Measurements from ENCODE around the gene TSPEAR.

Gene TSPEAR

DNA sequence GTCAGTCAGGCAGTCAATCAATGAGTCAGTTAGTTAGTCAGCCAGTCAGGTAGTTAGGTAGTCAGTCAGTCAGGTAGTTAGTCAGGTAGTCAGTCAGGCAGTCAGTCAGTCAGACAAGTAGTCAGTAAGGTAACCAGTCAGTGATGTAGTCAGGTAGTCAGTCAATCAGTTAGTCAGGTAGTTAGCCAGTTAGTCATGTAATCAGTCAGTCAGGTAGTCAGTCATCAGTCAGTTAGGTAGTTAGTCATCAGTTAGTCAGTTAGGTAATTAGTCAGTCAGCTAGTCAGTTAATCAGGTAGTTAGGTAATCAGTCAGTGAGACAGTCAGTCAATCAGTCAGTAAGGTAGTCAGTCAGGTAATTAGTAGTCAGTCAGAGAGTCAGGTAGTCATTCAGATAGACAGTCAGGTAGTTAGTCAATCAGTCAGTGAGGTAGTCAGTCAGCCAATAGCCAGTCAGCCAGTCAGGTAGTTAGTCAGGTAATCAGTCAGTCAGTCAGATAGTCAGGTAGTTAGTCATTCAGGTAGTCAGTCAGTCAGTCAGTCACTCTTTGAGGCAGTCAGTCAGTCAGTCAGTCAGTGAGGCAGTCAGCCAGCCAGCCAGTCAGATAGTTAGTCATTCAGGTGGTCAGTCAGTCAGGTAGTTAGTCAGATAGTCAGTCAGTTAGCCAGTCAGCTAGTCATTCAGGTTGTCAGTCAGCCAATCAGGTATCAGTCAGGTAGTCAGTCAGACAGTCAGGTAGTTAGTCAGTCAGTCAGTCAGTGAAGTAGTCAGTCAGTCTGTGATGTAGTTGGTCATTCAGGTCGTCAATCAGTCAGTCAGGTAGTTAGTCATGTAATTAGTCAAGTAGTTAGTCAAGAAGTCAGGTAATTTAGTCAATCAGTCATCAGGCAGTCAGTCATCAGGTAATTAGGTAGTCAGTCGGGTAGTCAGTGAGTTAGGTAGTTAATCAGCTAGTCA is 186.7 kb downstream of the TSPEAR start:
- DNase-seq = peak; percentile 16

DNA sequence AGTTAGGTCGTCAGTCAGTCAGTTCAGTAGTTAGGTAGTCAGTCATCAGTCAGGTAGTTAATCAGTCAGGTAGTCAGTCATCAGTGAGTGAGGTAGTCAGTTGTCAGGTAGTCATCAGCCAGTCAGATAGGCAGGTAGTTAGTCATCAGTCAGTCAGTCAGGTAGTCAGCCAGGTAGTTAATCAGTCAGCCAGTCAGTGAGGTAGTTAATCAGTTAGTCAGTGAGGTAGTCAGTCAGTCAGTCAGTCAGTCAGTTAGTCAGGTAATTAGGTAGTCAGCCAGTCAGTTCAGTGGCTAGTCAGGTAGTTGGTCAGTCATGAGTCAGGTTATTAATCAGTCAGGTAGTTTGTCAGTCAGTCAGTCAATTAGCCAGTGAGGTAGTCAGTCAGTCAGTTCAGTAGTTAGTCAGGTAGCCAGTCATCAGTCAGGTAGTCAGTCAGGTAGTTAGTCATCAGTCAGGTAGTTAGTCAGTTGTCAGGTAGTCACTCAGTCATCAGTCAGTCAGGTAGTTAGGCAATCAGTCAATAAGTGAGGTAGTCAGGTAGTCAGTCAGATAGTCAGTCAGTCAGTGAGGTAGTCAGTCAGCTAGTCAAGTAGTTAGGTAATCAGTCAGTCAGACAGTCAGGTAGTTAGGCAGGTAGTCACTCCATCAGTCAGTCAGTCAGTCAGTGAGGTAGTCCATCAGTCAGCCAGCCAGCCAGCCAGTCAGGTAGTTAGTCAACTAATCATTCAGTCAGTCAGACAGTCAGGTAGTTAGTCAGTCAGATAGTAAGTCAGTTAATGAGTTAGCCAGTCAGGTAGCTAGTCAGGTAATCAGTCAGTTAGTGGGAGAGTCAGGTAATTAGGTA is 187.6 kb downstream of the TSPEAR start:
- peak; percentile 20 for DNase-seq

DNA sequence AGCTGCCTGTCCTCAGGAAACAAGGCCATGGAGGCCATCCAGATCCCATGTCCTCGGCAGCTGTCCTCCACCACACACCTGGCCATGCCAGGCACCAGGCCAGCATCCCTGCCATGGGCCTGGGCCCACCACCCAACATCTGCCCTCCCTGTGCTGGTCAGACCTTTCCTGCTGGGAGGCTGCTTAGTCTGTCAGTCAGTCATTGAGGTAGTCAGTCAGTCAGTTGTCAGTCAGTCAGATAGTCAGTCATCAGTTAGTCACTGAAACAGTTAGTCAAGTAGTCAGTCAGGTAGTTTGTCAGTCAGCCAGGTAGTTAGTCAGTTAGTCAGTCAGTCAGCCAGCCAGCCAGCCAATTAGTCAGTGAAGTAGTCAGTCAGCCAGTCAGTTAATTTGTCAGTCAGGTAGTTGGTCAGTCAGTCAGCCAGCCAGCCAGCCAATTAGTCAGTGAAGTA is 188.6 kb downstream of the TSPEAR start:
- DNase-seq = no peak

DNA sequence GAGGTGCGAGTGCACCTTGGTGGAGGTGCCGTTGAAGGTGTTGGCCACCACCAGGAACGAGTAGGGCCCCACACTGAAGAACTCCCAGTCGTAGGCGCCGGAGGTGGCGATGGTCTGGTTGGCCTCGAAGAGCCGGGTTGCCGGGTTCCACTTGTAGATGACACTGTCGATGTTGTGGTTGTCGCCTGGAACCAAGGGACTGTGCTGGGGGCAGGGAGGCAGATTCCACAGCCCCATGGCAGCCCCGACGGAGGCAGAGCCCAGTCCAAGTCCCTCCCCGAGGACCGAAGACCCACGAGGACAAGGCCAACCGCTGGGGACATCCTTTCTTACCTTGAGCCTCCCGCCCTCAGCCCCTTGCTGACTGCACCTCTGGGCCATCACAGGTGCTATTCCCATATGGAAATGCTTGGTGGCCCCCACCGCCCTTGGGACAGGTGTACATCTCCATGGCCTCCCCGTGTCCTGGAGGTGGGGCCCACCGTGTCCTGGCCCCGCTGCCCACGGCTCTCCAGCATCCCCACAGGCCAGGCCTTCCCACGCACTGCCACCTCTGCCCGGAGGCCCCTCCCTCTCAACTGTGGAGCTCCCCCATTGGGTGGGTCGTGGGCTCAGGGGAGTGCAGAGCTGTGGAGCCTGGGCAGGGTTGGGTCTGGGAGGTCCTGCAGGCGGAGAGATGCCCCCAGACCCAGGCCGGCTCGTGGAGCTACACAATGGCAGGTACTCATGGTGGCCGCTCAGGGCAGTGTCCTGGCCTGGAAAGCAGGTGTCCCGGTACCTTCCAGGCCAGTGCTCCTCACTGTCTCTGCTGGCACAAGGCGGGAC is 189.2 kb downstream of the TSPEAR start:
- peak; percentile 52 for DNase-seq

DNA sequence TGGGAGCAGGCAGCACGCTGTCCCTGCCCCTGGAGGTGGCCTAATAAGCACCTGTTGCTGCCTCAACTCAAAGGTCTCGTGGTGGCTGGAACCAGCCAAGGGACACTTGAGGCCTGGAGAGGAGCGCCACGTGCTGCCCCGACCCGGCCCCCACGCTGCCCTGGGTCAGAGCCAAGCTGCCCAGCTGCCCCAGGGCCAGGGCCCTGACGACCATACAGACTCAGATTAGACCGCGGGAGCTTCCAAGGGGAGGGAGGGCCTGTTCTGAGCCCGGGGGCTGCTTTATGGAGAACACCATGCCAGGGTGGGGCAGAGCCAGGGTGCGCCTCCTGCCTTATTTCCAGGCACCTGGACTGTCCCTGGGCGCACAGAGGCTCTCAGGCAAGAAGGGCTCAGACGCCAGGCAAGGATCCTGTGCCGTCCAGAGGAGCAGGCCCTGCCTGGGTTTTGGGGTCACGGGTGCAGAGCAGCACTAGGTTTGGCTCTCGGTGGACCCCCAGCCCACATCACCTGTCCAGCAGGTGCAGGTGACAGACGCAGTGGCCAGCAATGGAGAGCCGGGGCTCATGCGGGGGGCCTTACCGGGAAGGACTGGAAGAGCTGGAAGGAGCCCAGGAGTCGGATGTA is 190.0 kb downstream of the TSPEAR start:
- no peak for DNase-seq

DNA sequence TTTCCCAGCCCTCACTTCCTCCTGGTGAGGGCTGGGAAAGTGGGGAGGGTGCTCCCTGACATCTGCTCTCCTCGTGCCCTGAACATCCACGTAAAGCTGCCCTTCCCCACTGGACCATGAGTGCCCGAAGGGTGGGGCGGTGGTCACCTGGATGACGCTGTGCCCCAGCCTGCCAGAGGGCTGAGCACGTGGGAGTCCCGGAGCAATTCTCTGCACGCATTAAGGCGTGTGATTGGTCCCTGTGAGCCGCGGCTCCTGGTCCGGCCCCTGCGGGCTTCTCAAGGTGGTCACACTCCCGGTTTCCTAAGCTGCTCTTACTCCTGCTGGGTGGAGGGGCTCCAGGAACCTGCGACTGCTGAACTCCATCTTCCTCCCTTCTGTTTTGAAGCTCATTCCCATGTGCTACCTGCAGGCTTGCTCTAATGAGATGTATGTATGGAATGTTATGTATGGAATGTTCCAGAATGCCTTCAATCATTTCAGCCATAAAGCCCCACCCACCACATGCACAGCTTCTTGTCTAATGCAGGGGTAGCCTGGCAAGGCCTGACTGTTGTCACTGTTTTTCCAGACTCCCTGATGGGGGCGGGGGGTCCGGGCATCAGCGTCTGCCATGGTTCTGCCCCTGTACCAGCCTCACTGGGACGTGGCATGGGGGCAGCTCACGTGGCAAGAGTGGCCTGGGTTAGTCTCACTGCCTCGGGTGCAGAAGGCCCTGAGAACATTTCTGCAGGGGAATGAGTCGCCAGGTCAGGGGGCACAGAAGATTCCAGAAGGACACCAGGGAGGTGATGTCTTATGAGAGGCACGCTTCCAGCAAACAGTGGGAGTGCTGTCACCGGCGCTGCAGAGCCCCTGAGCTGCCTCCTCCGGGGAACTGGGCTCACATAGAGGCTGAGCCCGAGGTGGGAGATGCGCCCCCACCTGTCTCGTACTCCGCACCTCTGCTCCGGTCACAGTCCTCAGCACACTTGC is 190.8 kb downstream of the TSPEAR start:
- DNase-seq = no peak

DNA sequence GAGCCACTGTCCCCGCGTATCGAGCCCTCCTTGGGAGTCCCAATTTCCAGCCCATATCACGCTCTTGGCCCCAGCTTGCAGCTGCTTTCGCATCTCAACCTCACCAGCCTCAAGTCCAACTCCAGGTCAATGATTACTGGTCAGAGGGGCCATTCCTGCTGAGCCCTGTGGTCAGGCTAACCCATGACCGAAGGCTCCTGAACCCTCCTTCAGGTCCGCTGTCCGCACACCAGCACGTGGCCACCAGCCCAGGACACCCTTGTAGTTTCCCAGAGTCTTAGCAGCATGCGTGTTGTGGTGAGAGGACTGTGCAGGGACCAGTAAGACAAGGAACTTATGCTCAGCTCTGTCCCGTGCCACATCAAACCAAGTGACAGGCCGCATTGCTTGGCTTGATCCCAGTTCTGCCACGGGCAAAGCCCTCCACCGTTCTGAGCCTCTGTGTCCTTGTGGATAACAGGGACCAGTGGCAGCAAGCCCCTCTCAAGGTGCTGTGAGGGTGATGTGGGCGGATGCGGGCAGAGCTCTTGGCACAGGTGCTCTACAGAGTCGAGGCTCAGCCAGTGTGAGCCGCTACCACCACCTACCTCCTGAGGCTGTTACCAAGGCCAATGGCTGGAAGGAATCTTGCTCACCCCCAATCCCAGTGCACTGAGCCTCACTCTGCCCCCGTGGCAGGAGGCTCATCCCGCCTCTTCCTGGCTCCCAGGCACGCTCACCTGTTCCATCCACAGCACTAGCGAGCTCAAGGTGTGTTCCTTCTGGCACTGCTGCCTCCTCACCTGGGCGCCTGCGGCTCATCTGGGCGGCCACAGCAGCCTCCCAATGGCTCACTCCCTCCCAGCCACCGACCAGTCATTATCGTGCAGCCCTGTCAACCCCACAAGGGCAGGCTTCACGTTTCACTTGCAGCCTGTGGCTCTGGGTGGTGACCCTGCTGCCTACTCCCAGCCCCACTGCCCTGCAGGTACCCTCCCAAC is 191.7 kb downstream of the TSPEAR start:
- DNase-seq = no peak

DNA sequence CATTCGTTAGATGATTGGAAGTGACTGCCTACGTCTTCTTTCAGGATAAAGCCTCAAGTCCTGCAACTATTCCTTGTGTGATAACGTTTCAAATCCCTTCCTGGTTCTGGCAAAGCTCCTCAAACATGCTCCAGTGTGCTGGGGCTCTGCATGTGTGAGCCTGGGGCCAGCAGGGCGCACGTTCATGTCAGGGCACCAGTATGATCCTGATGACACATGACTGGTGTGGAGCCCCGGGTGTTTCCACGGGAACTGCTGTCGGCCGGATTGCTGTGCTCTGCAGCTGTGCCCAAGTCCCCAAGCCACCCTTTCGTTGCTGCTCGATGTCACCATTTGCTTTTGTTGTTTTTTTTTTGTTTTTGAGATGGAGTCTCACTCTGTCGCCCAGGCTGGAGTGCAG is 192.7 kb downstream of the TSPEAR start:
- no peak for DNase-seq

DNA sequence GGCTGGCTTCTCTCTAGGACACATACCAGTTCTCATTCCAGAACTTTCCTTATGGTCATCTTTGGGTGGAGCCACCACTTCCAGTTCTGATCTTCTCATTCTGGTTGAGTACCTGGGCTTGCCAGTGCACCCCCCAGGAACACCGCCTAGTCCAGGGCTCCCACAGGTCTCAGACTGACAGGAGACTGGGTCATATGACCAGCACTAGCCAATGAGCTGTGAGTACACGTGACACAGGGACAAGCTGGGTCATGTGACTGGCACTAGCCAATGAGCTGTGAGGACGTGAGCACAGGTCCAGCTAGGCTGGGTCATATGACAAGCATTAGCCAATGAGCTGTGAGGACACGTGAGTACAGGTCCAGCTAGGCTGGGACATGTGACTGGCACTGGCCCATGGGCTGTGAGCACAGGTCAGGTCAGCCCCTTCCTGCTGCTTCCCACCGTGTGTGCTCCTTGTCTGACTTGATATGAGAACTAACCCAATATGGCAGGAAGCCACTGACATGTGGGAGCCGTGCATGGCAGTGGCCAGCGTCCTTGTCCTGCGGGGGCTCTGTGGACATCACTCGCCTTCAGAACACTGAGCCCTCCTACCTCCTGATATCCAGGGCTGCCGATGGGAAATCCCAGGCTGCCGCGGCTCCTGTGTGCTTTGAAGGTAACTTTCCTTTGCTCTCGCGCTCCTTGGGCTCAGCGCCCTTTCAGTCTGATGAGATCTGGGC is 194.0 kb downstream of the TSPEAR start:
- no peak for DNase-seq

DNA sequence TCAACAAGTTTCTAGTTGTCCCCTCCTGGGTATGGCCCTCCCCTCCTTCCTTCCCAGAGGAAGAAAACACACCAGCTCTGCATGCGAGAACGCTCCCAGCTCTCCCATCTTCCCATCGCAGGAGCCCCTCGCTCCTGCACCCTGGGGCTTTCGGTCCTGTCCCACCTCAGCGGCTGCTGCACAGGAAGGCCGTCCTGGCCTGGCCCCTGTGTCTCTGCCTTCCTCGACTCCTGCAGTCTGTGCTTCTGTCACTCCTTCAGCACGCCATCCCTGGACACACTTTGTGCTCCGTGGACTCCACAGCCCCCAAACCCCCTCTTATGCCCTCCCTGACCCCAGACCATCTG is 194.6 kb downstream of the TSPEAR start:
- no peak for DNase-seq

DNA sequence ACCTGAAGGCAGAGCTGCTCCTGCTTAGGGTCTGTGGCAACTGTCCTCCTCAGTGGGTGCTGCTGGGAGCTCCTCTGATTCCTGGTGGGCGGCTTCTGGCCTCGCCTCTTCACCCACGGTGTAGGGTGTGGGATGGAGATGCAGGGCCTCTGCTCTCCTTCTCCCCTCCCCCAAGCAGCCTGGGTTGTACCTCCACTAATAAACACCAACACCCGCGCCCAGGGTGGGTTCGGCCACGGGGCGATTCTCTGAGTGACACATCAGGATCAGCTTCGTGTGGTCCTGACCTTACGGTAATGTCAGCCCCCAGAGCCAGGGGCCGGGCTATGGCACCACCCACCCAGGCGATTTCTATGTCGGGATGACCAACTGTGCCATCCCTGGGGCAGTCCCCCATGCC is 195.0 kb downstream of the TSPEAR start:
- DNase-seq = no peak

DNA sequence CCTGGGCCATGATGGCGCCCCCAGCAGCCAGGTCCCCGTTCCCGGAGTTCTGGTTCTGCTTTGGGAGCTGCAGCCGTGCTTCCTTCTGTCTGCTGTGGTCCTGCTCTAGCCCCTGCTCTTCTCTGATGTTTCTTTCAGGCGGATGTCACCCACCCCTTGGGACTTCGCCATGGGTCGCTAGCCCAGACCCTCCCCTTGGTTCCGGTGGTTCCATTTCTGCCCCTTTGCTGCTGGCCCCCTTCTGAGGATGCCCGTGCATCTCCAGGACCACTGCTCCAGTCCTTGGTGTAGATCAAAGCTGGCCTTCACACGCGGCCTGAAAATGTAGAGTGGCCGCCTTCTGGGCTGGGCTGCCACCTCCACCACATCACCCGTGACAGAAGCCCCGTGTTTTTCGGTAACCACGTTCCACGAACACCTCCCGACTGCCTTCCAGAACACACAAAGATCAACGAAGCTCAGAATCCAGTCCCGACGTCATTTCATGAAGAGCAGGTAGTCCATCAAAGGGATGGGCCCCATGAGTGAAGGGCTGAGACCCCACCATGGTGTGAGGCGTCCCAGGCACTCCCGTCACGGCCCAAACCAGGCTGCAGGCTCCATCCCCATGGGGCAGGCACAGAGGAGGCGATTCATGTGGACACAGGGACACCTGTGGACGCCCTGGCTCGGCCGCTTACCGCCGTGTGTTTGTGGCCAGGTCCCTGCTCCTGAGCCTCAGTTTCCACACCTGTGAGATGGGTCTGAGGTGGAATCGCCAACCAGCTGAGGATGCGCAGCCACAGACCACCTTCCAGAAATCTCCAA is 195.8 kb downstream of the TSPEAR start:
- no peak for DNase-seq

DNA sequence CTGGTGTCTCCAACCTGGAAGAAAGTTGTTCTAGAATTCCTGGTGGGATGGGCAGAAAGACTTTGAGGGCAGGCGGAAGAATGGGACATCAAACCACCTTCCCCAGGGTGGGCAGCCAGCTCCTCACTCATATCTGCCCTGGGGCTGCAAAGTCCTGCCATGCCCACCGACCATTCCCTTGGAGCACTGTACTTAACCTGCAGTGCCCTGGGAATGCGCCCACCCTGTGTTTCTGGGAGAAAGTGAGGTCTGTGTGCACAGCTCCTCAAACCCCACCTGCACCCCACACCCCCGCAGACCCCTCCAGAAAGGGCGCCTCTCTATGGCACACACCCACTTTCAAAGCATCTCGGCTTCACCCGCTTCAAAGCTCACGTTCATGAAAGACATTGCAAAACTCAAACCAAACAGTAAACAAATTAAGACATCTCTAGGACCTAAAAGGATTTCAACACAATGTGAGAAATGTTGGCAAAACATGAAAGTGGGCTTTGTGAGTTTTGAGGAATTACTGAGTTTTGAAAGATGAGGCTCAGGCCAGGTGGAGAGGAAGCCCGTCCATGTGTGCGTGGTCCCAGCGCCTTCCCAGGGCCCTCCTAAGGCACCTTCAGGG is 196.5 kb downstream of the TSPEAR start:
- no peak for DNase-seq

DNA sequence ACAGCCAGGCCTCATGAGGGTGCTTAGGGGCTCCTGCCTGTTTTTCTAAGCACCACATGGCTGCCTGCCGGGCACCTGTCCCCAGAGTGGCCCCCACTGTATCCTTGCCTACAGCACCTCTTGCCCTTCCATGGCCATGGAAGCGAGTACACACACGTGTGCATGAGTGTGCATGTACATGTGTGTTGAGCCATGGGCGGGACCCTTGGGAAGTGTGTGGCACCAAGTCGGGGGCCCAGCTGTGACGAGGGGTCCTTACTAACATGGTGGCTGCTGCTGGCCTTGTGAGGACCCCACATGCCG is 197.2 kb downstream of the TSPEAR start:
- DNase-seq = no peak

DNA sequence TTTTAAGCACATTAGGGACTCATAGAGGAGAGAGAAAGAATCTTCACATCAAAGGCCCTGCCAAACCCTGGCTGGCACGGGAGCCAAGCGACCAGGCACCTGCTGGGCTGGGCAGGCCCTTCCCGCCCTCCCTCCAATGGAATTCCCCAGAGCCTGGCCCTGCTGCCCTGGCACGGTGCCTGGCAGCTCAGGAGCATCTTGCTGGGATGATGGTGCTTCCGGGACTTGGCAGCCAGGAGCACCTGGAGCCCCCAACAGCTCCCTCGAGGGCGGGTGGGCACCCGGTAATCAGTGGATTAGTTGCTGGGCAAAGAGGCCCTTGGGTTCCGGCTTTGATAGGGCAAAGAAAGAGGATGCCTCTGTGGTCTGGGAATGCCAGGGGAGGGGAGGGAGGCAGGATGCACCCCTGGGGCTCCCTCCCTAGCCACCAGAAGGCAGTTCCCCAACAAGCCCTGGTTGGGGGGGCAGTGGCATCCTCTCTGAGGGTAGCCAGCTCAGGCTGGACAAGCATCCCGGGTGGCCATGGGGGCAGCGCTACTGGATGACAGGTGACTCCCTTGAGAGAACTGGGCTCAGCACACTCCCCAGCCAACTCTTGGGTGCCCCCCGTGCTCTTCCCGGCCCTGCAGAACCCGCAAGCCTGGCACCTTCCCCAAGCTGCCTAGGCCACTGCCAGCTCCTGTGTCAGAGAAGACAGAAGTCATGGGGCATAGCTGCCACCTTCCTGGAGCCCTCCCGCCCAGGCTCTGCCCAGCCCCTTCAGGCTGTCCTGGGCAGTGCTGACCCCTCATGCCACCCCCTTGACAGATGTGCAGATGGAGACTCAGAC is 197.8 kb downstream of the TSPEAR start:
- no peak for DNase-seq

DNA sequence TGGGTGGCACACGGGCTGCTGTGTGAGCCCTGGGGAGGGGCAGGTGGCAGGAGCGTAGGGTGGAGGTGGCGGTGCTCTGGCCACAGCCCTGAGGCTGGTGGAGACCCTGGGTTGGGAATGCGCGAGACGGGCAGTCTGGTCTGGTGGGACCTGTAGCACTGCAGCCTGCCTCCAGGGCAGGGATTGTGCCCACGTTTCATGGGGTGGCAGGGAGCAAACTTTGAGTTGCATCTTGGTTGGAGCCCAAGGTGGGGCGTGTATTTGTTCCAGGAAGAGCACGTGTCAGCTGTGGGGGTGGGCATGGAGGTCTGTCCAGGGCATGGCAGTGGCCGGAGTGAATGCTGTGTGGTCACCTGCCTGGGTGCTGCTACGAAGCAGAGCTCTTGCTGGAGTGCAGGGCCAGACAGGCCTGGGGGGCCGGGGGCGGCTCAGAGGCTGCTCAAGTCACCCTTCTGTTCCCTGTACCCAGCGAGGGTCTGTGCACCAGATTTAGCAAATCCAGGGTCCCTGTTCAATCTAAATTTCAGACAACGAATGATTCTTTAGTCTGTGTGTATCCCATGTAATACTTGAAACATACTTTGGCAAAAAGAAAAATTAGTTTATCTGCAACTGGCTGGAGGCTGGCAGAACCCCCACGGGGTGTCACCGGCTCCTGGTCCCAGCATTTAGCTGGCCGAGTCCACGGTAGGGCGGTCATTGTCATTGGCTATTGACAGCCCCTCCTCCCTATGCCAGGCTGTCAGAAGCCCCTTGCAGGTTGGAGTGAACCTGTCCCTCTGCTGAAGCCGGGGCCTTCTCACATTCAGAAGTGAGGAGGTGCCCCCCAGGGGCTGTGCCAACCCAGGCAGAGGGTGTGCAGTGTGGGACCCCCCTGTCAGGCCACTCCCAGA is 198.6 kb downstream of the TSPEAR start:
- no peak for DNase-seq
